ENCODE measurements around the gene ACAD9. TPM values are rescaled to one million over a fixed set of nuclear protein-coding genes. Genes with fewer than 3 reads are reported as not detected.

ACAD9 gene
- total and polyA plus RNA-seq, 9 of the 15 experiments (the other 6 are each of a cell fraction or from before 2014, with no cell fraction given): 10.2 to 32.6 (median 22.8) TPM

GRCh38 chr3:128895843-128896697, 16.6 kb downstream of the ACAD9 start (continued):
- TF ChIP-seq TEAD2 (tag; IDR thresholded peaks at IDR 0.05) (no peak), SMARCA5 (IDR thresholded peaks at IDR 0.05) (no peak), HNRNPH1 (optimal IDR thresholded peaks at IDR 0.05; ENCODE audit: low read depth, low read length) (no peak), EGR1 (conservative IDR thresholded peaks at IDR 0.05) (no peak), OTX1 (CRISPR knock-in tag; IDR thresholded peaks at IDR 0.05) (no peak), SAP30 (IDR thresholded peaks at IDR 0.05; ENCODE audit: borderline replicate concordance, insufficient read depth, low read depth, low read length, poor library complexity, severe bottlenecking) (no peak), SMARCA4 (IDR thresholded peaks at IDR 0.05) (no peak), PTBP1 (IDR thresholded peaks at IDR 0.05; ENCODE audit: low read depth, low read length) (no peak), HMG20B (CRISPR knock-in tag; IDR thresholded peaks at IDR 0.05) (no peak), EHMT2 (IDR thresholded peaks at IDR 0.05) (no peak), RHOXF2B (CRISPR knock-in tag; conservative IDR thresholded peaks at IDR 0.05) (no peak), ATF1 (CRISPR knock-in tag; IDR thresholded peaks at IDR 0.05) (no peak), ATF1 (tag; IDR thresholded peaks at IDR 0.05) (no peak), ZNF449 (CRISPR knock-in tag; IDR thresholded peaks at IDR 0.05) (no peak), POLR3A (IDR thresholded peaks at IDR 0.05; ENCODE audit: borderline replicate concordance, extremely low read depth, insufficient read depth, insufficient read length) (no peak), CAMTA2 (CRISPR knock-in tag; conservative IDR thresholded peaks at IDR 0.05) (no peak), STAT5A (IDR thresholded peaks at IDR 0.05; ENCODE audit: borderline replicate concordance, low read length) (no peak), HDAC6 (IDR thresholded peaks at IDR 0.05; ENCODE audit: low read depth, low read length) (no peak), MCM5 (IDR thresholded peaks at IDR 0.05; ENCODE audit: low read depth) (no peak), ZNF408 (CRISPR knock-in tag; IDR thresholded peaks at IDR 0.05; ENCODE audit: low read depth) (no peak), ZNF239 (CRISPR knock-in tag; IDR thresholded peaks at IDR 0.05) (no peak), MYC (IDR thresholded peaks at IDR 0.05; ENCODE audit: low read depth, low read length) (peak; percentile 38; the same call in 1 of the 2 replicates), MYC (CRISPR knock-in tag; IDR thresholded peaks at IDR 0.05; ENCODE audit: borderline replicate concordance, low read depth) (no peak; the same call in 1 of the 2 replicates), RCOR1 (IDR thresholded peaks at IDR 0.05; ENCODE audit: borderline replicate concordance in 1 of 2, low read depth in 2 of 2, low read length in 2 of 2) (no peak), NONO (IDR thresholded peaks at IDR 0.05; ENCODE audit: low read depth in 2 of 2, low read length in 1 of 2) (no peak), IRF9 (tag; IDR thresholded peaks at IDR 0.05) (peak; percentile 65; the same call in 1 of the 2 replicates)
- TF ChIP-seq, protein P1, sequence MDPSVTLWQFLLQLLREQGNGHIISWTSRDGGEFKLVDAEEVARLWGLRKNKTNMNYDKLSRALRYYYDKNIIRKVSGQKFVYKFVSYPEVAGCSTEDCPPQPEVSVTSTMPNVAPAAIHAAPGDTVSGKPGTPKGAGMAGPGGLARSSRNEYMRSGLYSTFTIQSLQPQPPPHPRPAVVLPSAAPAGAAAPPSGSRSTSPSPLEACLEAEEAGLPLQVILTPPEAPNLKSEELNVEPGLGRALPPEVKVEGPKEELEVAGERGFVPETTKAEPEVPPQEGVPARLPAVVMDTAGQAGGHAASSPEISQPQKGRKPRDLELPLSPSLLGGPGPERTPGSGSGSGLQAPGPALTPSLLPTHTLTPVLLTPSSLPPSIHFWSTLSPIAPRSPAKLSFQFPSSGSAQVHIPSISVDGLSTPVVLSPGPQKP (CRISPR knock-in tag; IDR thresholded peaks at IDR 0.05): no peak
